Astrocyte (in vitro differentiated cells and primary cell): ENCODE measurements around the gene CBLN2. TPM values are rescaled to one million over a fixed set of nuclear protein-coding genes. Genes with fewer than 3 reads are reported as not detected.

Experiments
- DNase-seq: peaks from one replicate; pipeline ENCODE4 v3.0.0-alpha.2; 2010; ENCODE audit warnings: low read depth
- FAIRE-seq: peaks from 2 replicates; lab custom pipeline; 2011; peaks lifted over from hg19 to GRCh38; lab: Jason Lieb, UNC
- H2AFZ ChIP-seq: 2 replicates; pipeline ENCODE4 v1.6.0; 2012; ENCODE audit warnings: low read depth, low read length, inconsistent platforms
- H3K27ac ChIP-seq: 2 replicates; pipeline ENCODE4 v1.5.1; 2011; ENCODE audit warnings: low read depth, low read length, inconsistent platforms
- H3K27me3 ChIP-seq: 2 replicates; pipeline ENCODE4 v1.6.0; 2011; ENCODE audit warnings: low read length, inconsistent platforms; ENCODE audit not compliant: insufficient read depth
- H3K36me3 ChIP-seq: 2 replicates; pipeline ENCODE4 v1.5.1; 2011; ENCODE audit warnings: low read length, inconsistent platforms; ENCODE audit not compliant: insufficient read depth
- H3K4me1 ChIP-seq: 2 replicates; pipeline ENCODE4 v1.5.1; 2011; ENCODE audit warnings: low read length, inconsistent platforms; ENCODE audit not compliant: insufficient read depth
- H3K4me2 ChIP-seq: 2 replicates; pipeline ENCODE4 v1.6.0; 2012; ENCODE audit warnings: low read length, inconsistent platforms
- H3K4me3 ChIP-seq: 2 replicates; pipeline ENCODE4 v1.5.1; 2011; ENCODE audit warnings: low read depth, mild to moderate bottlenecking, low read length, inconsistent platforms; ENCODE audit not compliant: insufficient read depth
- H3K79me2 ChIP-seq: 2 replicates; pipeline ENCODE4 v1.6.0; 2012; ENCODE audit warnings: mild to moderate bottlenecking, low read length, inconsistent platforms; ENCODE audit not compliant: insufficient read depth
- H3K9ac ChIP-seq: 2 replicates; pipeline ENCODE4 v1.6.0; 2012; ENCODE audit warnings: mild to moderate bottlenecking, low read length, inconsistent platforms
- H3K9me3 ChIP-seq: 2 replicates; pipeline ENCODE4 v1.5.1; 2012; ENCODE audit warnings: low read depth, mild to moderate bottlenecking, low read length, inconsistent platforms; ENCODE audit not compliant: insufficient read depth
- H4K20me1 ChIP-seq: 2 replicates; pipeline ENCODE4 v1.6.0; 2012; ENCODE audit warnings: low read length, inconsistent platforms; ENCODE audit not compliant: insufficient read depth
- H3K27ac Mint-ChIP-seq: one replicate; pipeline ENCODE4 v1.8.0; 2021; ENCODE audit warnings: mild to moderate bottlenecking, mixed read lengths; ENCODE audit not compliant: unreplicated experiment
- H3K27me3 Mint-ChIP-seq: one replicate; pipeline ENCODE4 v1.8.0; 2021; ENCODE audit warnings: low read depth, mixed read lengths; ENCODE audit not compliant: unreplicated experiment
- H3K36me3 Mint-ChIP-seq: one replicate; pipeline ENCODE4 v1.8.0; 2021; ENCODE audit warnings: low read depth, mixed read lengths; ENCODE audit not compliant: unreplicated experiment
- H3K4me1 Mint-ChIP-seq: one replicate; pipeline ENCODE4 v1.8.0; 2021; ENCODE audit warnings: low read depth, mixed read lengths; ENCODE audit not compliant: unreplicated experiment
- H3K4me3 Mint-ChIP-seq: one replicate; pipeline ENCODE4 v1.8.0; 2021; ENCODE audit warnings: mild to moderate bottlenecking, moderate library complexity, mixed read lengths; ENCODE audit not compliant: unreplicated experiment
- H3K9me3 Mint-ChIP-seq: one replicate; pipeline ENCODE4 v1.8.0; 2021; ENCODE audit warnings: mild to moderate bottlenecking, mixed read lengths; ENCODE audit not compliant: unreplicated experiment
- EZH2 ChIP-seq: IDR thresholded peaks from 2 replicates; pipeline ENCODE4 v1.6.1; 2012; ENCODE audit warnings: mild to moderate bottlenecking, low read length, inconsistent platforms; ENCODE audit not compliant: insufficient read depth
- total RNA-seq: library from RNA; stranded (reverse); gene quantifications from 2 replicates; pipeline ENCODE4 v1.2.1, GENCODE V29; 2021
- TF ChIP-seq, protein P1 (sequence below): IDR thresholded peaks from 2 replicates; pipeline ENCODE4 v1.5.1; 2011; ENCODE audit warnings: low read depth, mild to moderate bottlenecking, inconsistent platforms, low read length, moderate library complexity; ENCODE audit not compliant: insufficient read depth

CBLN2 gene
- total RNA-seq, 1 donor from 2014 or later, result not detected

DNA sequence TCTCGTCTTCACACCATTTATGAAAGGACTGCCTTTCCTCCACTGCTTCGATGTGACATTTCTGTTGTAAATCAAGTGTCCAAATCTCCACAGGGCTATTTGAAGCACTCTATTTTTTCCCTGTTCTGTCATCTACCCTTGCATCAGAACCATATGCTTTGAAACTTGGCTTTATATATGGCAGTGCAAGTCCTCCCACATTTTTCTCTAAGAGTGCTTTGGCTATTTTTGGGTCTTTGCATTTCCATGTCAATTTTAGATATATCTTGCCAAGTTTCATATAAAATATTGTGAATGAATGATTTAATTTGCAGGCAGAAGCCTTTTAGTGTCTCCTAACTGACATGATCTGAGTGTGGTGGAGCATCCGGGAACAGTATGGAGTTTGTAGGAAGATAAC, 37.8 kb upstream of the CBLN2 start:
- no peaks in the 10 kb centered on the region for H3K36me3 ChIP-seq
- DNase-seq, result no peak
- FAIRE-seq, result no peak
- no peak overlapping the region for H3K4me2 ChIP-seq
- H3K4me3 ChIP-seq, result no peak overlapping the region
- no peak overlapping the region for H2AFZ ChIP-seq
- no peaks in the 10 kb centered on the region for H3K27me3 ChIP-seq
- no peak overlapping the region for H3K9ac ChIP-seq
- H3K79me2 ChIP-seq, result no peaks in the 10 kb centered on the region
- TF ChIP-seq EZH2, result no peak
- TF ChIP-seq, protein P1, sequence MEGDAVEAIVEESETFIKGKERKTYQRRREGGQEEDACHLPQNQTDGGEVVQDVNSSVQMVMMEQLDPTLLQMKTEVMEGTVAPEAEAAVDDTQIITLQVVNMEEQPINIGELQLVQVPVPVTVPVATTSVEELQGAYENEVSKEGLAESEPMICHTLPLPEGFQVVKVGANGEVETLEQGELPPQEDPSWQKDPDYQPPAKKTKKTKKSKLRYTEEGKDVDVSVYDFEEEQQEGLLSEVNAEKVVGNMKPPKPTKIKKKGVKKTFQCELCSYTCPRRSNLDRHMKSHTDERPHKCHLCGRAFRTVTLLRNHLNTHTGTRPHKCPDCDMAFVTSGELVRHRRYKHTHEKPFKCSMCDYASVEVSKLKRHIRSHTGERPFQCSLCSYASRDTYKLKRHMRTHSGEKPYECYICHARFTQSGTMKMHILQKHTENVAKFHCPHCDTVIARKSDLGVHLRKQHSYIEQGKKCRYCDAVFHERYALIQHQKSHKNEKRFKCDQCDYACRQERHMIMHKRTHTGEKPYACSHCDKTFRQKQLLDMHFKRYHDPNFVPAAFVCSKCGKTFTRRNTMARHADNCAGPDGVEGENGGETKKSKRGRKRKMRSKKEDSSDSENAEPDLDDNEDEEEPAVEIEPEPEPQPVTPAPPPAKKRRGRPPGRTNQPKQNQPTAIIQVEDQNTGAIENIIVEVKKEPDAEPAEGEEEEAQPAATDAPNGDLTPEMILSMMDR, result no peak
- Mint-ChIP-seq H3K36me3 (no peaks in the 10 kb centered on the region), H3K9me3 (peaks cover 11% of the 10 kb centered on the region), H3K27ac (no peak overlapping the region), H3K27me3 (no peaks in the 10 kb centered on the region), H3K4me3 (no peak overlapping the region), H3K4me1 (no peaks in the 10 kb centered on the region)
- no peaks in the 10 kb centered on the region for H4K20me1 ChIP-seq
- no peak overlapping the region for H3K27ac ChIP-seq
- no peaks in the 10 kb centered on the region for H3K9me3 ChIP-seq
- no peaks in the 10 kb centered on the region for H3K4me1 ChIP-seq

DNA sequence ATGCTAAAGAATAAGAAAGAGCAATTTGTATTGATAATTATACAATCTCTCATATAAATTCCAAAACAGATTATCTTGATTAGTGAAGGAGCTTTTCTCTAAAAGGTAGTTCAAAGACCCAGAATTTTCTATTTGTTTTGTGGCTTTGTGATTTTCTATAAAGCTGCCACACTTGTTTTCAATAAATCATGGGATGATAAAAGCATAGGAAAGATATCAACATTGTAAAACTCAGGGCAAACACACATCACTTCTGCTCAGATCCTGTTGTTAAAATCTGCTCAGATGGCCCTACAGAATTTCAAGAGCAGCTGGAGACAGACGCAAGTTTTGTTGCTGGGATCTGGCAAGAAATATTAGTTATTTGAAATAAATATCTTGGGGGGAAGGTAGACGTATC, 28.8 kb upstream of the CBLN2 start:
- Histone ChIP-seq H3K4me2 (no peak overlapping the region), H3K9me3 (no peaks in the 10 kb centered on the region), H3K4me1 (no peaks in the 10 kb centered on the region), H3K27ac (no peak overlapping the region), H3K9ac (no peak overlapping the region), H3K79me2 (no peaks in the 10 kb centered on the region), H4K20me1 (no peaks in the 10 kb centered on the region), H2AFZ (no peak overlapping the region), H3K4me3 (no peak overlapping the region), H3K27me3 (no peaks in the 10 kb centered on the region), H3K36me3 (no peaks in the 10 kb centered on the region)
- Mint-ChIP-seq H3K36me3 (no peaks in the 10 kb centered on the region), H3K9me3 (peaks cover 2% of the 10 kb centered on the region), H3K27ac (no peak overlapping the region), H3K4me3 (no peak overlapping the region), H3K27me3 (no peaks in the 10 kb centered on the region), H3K4me1 (no peaks in the 10 kb centered on the region)
- FAIRE-seq (no peak), DNase-seq (no peak)
- TF ChIP-seq EZH2, result no peak
- TF ChIP-seq, protein P1, result no peak

DNA sequence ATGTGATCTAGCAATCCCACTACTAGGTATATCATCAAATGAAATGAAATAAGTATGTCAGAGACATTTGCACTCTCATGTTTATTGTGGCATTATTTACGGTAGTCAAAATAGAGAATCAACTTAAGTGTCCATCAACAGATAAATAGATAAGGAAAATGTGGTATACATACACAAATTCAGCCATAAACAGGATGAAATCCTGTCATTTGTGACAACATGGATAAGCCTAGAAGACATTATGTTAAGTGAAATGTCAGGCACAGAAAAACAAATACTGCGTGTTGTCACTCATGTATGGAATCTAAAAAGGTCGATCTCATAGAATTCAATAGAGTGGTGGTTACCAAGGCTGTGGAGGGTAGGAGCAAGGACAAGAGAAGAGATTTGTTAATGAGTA, 22.1 kb upstream of the CBLN2 start:
- Histone ChIP-seq H3K27me3 (no peaks in the 10 kb centered on the region), H3K79me2 (no peaks in the 10 kb centered on the region), H3K4me3 (no peak overlapping the region), H3K9me3 (peaks cover 2% of the 10 kb centered on the region), H3K4me1 (no peaks in the 10 kb centered on the region), H3K27ac (no peak overlapping the region), H3K4me2 (no peak overlapping the region), H4K20me1 (no peaks in the 10 kb centered on the region), H3K9ac (no peak overlapping the region), H2AFZ (no peak overlapping the region), H3K36me3 (no peaks in the 10 kb centered on the region)
- no peak for FAIRE-seq
- no peaks in the 10 kb centered on the region for H3K36me3 Mint-ChIP-seq
- peaks cover 7% of the 10 kb centered on the region for H3K9me3 Mint-ChIP-seq
- no peak for DNase-seq
- H3K4me3 Mint-ChIP-seq, result no peak overlapping the region
- H3K4me1 Mint-ChIP-seq, result no peaks in the 10 kb centered on the region
- H3K27me3 Mint-ChIP-seq, result no peaks in the 10 kb centered on the region
- no peak for TF ChIP-seq EZH2
- TF ChIP-seq, protein P1, result no peak
- H3K27ac Mint-ChIP-seq, result no peak overlapping the region
